Hematopoietic multipotent progenitor cell treated with erythropoietin and hydrocortisone succinate and interleukin-3 and kit ligand, for 17 days (in vitro differentiated cells): ENCODE results near the gene RCOR1.

ENCODE experiments used
- DNase-seq: peaks from one replicate; pipeline ENCODE4 v3.0.0-alpha.2; 2015; ENCODE audit warnings: low spot score

Gene RCOR1

GRCh38 chr14:102776761-102777710 is 184.6 kb downstream of the RCOR1 start, which contains the start of gene TRAF3:
Gene TRAF3 (plus strand): TSS chr14:102777449. CDS start chr14:102870202, 92,753 bp downstream.
- DNase-seq = no peak

- DNase-seq = no peak
Measured at GRCh38 chr14:102777711-102778337, 185.4 kb downstream of the RCOR1 start.

- DNase-seq = no peak
Measured at GRCh38 chr14:102778338-102779083, 186.1 kb downstream of the RCOR1 start.

GRCh38 chr14:102779084-102779462 is 186.6 kb downstream of the RCOR1 start:
- no peak for DNase-seq

GRCh38 chr14:102779574-102780315 is 187.3 kb downstream of the RCOR1 start:
- DNase-seq = no peak
